ENCODE results near the gene ARFIP2.

ARFIP2 gene

GRCh38 chr11:6498121-6498520, 17.0 kb upstream of the ARFIP2 start:
- in situ Hi-C loops (cut with HindIII; ENCODE audit: low pct_unique_long_range_greater_than_20kb, low sequenced_read_pairs) = no loop called here
- no peak for TF ChIP-seq JUND (IDR thresholded peaks at IDR 0.05; ENCODE audit: low read depth)
- no peak for DNase-seq (ENCODE audit: low read depth in 1 of 2, low spot score in 1 of 2)

GRCh38 chr11:6497069-6497839, 16.1 kb upstream of the ARFIP2 start, which contains the start of gene DNHD1:
Gene DNHD1 (plus strand): TSS chr11:6497280. CDS start chr11:6498216, 936 bp downstream.
- TF ChIP-seq JUND (IDR thresholded peaks at IDR 0.05; ENCODE audit: low read depth) = no peak
- DNase-seq (ENCODE audit: low read depth in 1 of 2, low spot score in 1 of 2) = no peak
- in situ Hi-C loops (cut with HindIII; ENCODE audit: low pct_unique_long_range_greater_than_20kb, low sequenced_read_pairs) = no loop called here

GRCh38 chr11:6489306-6489705, 8.2 kb upstream of the ARFIP2 start:
- no peak for DNase-seq (ENCODE audit: low read depth in 1 of 2, low spot score in 1 of 2)
- TF ChIP-seq JUND (IDR thresholded peaks at IDR 0.05; ENCODE audit: low read depth) = no peak
- in situ Hi-C loops (cut with HindIII; ENCODE audit: low pct_unique_long_range_greater_than_20kb, low sequenced_read_pairs) = no loop called here

- in situ Hi-C loops (cut with HindIII; ENCODE audit: low pct_unique_long_range_greater_than_20kb, low sequenced_read_pairs) = no loop called here
- no peak for DNase-seq (ENCODE audit: low read depth in 1 of 2, low spot score in 1 of 2)
- TF ChIP-seq JUND (IDR thresholded peaks at IDR 0.05; ENCODE audit: low read depth) = no peak
These were observed 7.7 kb upstream of the ARFIP2 start for GRCh38 chr11:6488821-6489220.

- in situ Hi-C loops (cut with HindIII; ENCODE audit: low pct_unique_long_range_greater_than_20kb, low sequenced_read_pairs) = no loop called here
- DNase-seq (ENCODE audit: low read depth in 1 of 2, low spot score in 1 of 2) = no peak
These were observed 7.2 kb upstream of the ARFIP2 start for GRCh38 chr11:6488342-6488741.

GRCh38 chr11:6486938-6487337, 5.8 kb upstream of the ARFIP2 start:
- no peak for TF ChIP-seq JUND (IDR thresholded peaks at IDR 0.05; ENCODE audit: low read depth)
- in situ Hi-C loops (cut with HindIII; ENCODE audit: low pct_unique_long_range_greater_than_20kb, low sequenced_read_pairs) = no loop called here
- DNase-seq (ENCODE audit: low read depth in 1 of 2, low spot score in 1 of 2) = no peak

More at GRCh38 chr11:6488342-6488741, 7.2 kb upstream of the ARFIP2 start:
- no peak for TF ChIP-seq JUND (IDR thresholded peaks at IDR 0.05; ENCODE audit: low read depth)

- no peak for TF ChIP-seq JUND (IDR thresholded peaks at IDR 0.05; ENCODE audit: low read depth)
- DNase-seq (ENCODE audit: low read depth in 1 of 2, low spot score in 1 of 2) = no peak
- in situ Hi-C loops (cut with HindIII; ENCODE audit: low pct_unique_long_range_greater_than_20kb, low sequenced_read_pairs) = no loop called here
These were observed 5.1 kb upstream of the ARFIP2 start for GRCh38 chr11:6486256-6486655.

- in situ Hi-C loops (cut with HindIII; ENCODE audit: low pct_unique_long_range_greater_than_20kb, low sequenced_read_pairs) = no loop called here
- DNase-seq (ENCODE audit: low read depth in 1 of 2, low spot score in 1 of 2) = no peak
- TF ChIP-seq JUND (IDR thresholded peaks at IDR 0.05; ENCODE audit: low read depth) = no peak
These were observed 4.5 kb upstream of the ARFIP2 start for GRCh38 chr11:6485661-6486060.

GRCh38 chr11:6483015-6483414, 1.9 kb upstream of the ARFIP2 start:
- no peak for DNase-seq (ENCODE audit: low read depth in 1 of 2, low spot score in 1 of 2)
- no peak for TF ChIP-seq JUND (IDR thresholded peaks at IDR 0.05; ENCODE audit: low read depth)
- in situ Hi-C loops (cut with HindIII; ENCODE audit: low pct_unique_long_range_greater_than_20kb, low sequenced_read_pairs) = no loop called here

GRCh38 chr11:6482441-6482840, 1.3 kb upstream of the ARFIP2 start:
- no peak for DNase-seq (ENCODE audit: low read depth in 1 of 2, low spot score in 1 of 2)
- in situ Hi-C loops (cut with HindIII; ENCODE audit: low pct_unique_long_range_greater_than_20kb, low sequenced_read_pairs) = no loop called here
- TF ChIP-seq JUND (IDR thresholded peaks at IDR 0.05; ENCODE audit: low read depth) = no peak

GRCh38 chr11:6481924-6482275, 769 bp upstream of the ARFIP2 start:
- no peak for DNase-seq (ENCODE audit: low read depth in 1 of 2, low spot score in 1 of 2)
- no peak for TF ChIP-seq JUND (IDR thresholded peaks at IDR 0.05; ENCODE audit: low read depth)
- in situ Hi-C loops (cut with HindIII; ENCODE audit: low pct_unique_long_range_greater_than_20kb, low sequenced_read_pairs) = no loop called here

GRCh38 chr11:6480299-6480914, 724 bp downstream of the ARFIP2 start:
- in situ Hi-C loops (cut with HindIII; ENCODE audit: low pct_unique_long_range_greater_than_20kb, low sequenced_read_pairs) = no loop called here
- TF ChIP-seq JUND (IDR thresholded peaks at IDR 0.05; ENCODE audit: low read depth) = no peak
- DNase-seq (ENCODE audit: low read depth in 1 of 2, low spot score in 1 of 2) = peak in 1 of 2 experiments; percentile 35

GRCh38 chr11:6476571-6476970, 4.6 kb downstream of the ARFIP2 start:
- no peak for TF ChIP-seq JUND (IDR thresholded peaks at IDR 0.05; ENCODE audit: low read depth)
- DNase-seq (ENCODE audit: low read depth in 1 of 2, low spot score in 1 of 2) = peak in 1 of 2 experiments; percentile 57
- in situ Hi-C loops (cut with HindIII; ENCODE audit: low pct_unique_long_range_greater_than_20kb, low sequenced_read_pairs) = no loop called here

All from T47D (cell line).